Caco-2 (cell line): ENCODE measurements around the gene GPR150. TPM values are rescaled to one million over a fixed set of nuclear protein-coding genes. Genes with fewer than 3 reads are reported as not detected.

Experiments used
- BruUV-seq: library from RNA; stranded (reverse); fragments of 400-500 nt; replicated peaks from 2 replicates; lab custom pipeline; 2021; lab: Mats Ljungman, UMichigan
- CTCF ChIA-PET: fragments of 300-600 bp; sonication (Branson Sonifier 250); formaldehyde crosslinking; loops from one replicate; lab custom pipeline; 2022; ENCODE audit warnings: antibody characterized with exemption; lab: Charles Lee
- POLR2A ChIA-PET: fragments of 300-600 bp; sonication (Branson Sonifier 250); formaldehyde crosslinking; loops from one replicate; lab custom pipeline; 2022; ENCODE audit warnings: antibody characterized with exemption; lab: Charles Lee
- DNase-seq, 2 experiments: peaks; one replicate each; pipeline versions ENCODE4 v3.0.0 to v3.0.0-alpha.2; 2020 to 2022
- H3K27me3 ChIP-seq: replicated peaks from 2 replicates; pipeline ENCODE4 v1.6.0; 2011; ENCODE audit warnings: low read length; ENCODE audit not compliant: control insufficient read depth, insufficient read depth
- H3K36me3 ChIP-seq: 2 replicates; pipeline ENCODE4 v1.5.1; 2011; ENCODE audit warnings: low read length; ENCODE audit not compliant: control insufficient read depth, insufficient read depth
- H3K4me1 ChIP-seq: fragments of 250-450 bp; sonication (Bioruptor Pico); 2 replicates; pipeline ENCODE4 v1.5.1; 2020; ENCODE audit warnings: mild to moderate bottlenecking
- H3K4me3 ChIP-seq: 2 replicates; pipeline ENCODE4 v1.5.1; 2011; ENCODE audit warnings: low read depth, mild to moderate bottlenecking, control low read depth, low read length
- H3K9me3 ChIP-seq: fragments of 250-450 bp; sonication (Bioruptor Pico); 2 replicates; pipeline ENCODE4 v1.5.1; 2020; ENCODE audit warnings: mild to moderate bottlenecking, moderate library complexity
- H3K27ac Mint-ChIP-seq: one replicate; pipeline ENCODE4 v1.8.0; 2022; ENCODE audit warnings: mixed read lengths; ENCODE audit not compliant: unreplicated experiment
- H3K27me3 Mint-ChIP-seq: one replicate; pipeline ENCODE4 v1.8.0; 2022; ENCODE audit warnings: mixed read lengths; ENCODE audit not compliant: insufficient read depth, unreplicated experiment
- H3K36me3 Mint-ChIP-seq: one replicate; pipeline ENCODE4 v1.8.0; 2022; ENCODE audit warnings: mild to moderate bottlenecking, mixed read lengths; ENCODE audit not compliant: insufficient read depth, unreplicated experiment
- H3K4me1 Mint-ChIP-seq: one replicate; pipeline ENCODE4 v1.8.0; 2022; ENCODE audit warnings: low read depth, mixed read lengths; ENCODE audit not compliant: unreplicated experiment
- H3K4me3 Mint-ChIP-seq: one replicate; pipeline ENCODE4 v1.8.0; 2022; ENCODE audit warnings: mild to moderate bottlenecking, moderate library complexity, mixed read lengths; ENCODE audit not compliant: unreplicated experiment
- H3K9me3 Mint-ChIP-seq: one replicate; pipeline ENCODE4 v1.8.0; 2022; ENCODE audit warnings: mixed read lengths; ENCODE audit not compliant: unreplicated experiment
- intact Hi-C: fragments of 100-400 bp; cut with micrococcal nuclease; formaldehyde crosslinking; loops from one replicate; pipeline ENCODE4 v1.10.0; 2022; ENCODE audit not compliant: unreplicated experiment
- total RNA-seq: library from RNA; stranded (reverse); gene quantifications from 2 replicates; pipeline ENCODE4 v1.2.3, GENCODE V29; 2022
- TF ChIP-seq, protein P1 (sequence below), 2 experiments: fragments of 200-600 bp in 1 of 2; IDR thresholded peaks; 1 replicate in 1 of 2; 2 replicates in 1 of 2; pipeline versions ENCODE4 v1.5.1 to v1.8.0; 2011 to 2022; ENCODE audit warnings: antibody characterized with exemption in 1 of 2, control low read depth in 1 of 2, inconsistent platforms in 1 of 2, low read depth in 1 of 2, low read length in 1 of 2, mild to moderate bottlenecking in 1 of 2, moderate library complexity in 1 of 2; ENCODE audit not compliant: insufficient read depth in 1 of 2, severe bottlenecking in 1 of 2, unreplicated experiment in 1 of 2

GPR150 gene
- total RNA-seq, 1 experiment from 2014 or later, result 0.27 TPM

GRCh38 chr5:95669540-95669939, 49.7 kb downstream of the GPR150 start:
- Mint-ChIP-seq H3K9me3 (no peaks in the 10 kb centered on the region), H3K27ac (no peak overlapping the region), H3K4me1 (peaks cover 25% of the 10 kb centered on the region), H3K27me3 (no peaks in the 10 kb centered on the region), H3K36me3 (no peaks in the 10 kb centered on the region), H3K4me3 (no peak overlapping the region)
- TF ChIP-seq, protein P1, sequence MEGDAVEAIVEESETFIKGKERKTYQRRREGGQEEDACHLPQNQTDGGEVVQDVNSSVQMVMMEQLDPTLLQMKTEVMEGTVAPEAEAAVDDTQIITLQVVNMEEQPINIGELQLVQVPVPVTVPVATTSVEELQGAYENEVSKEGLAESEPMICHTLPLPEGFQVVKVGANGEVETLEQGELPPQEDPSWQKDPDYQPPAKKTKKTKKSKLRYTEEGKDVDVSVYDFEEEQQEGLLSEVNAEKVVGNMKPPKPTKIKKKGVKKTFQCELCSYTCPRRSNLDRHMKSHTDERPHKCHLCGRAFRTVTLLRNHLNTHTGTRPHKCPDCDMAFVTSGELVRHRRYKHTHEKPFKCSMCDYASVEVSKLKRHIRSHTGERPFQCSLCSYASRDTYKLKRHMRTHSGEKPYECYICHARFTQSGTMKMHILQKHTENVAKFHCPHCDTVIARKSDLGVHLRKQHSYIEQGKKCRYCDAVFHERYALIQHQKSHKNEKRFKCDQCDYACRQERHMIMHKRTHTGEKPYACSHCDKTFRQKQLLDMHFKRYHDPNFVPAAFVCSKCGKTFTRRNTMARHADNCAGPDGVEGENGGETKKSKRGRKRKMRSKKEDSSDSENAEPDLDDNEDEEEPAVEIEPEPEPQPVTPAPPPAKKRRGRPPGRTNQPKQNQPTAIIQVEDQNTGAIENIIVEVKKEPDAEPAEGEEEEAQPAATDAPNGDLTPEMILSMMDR (IDR thresholded peaks at IDR 0.05; ENCODE audit: insufficient read depth in 1 of 2, low read depth in 1 of 2, low read length in 1 of 2, severe bottlenecking in 1 of 2, unreplicated experiment in 1 of 2), result no peak
- intact Hi-C loops, result no loop called here
- ChIA-PET POLR2A (interaction anchor here (0.6 kb wide), 1 partner anchor 102 kb away, joined by 3 read pairs; no protein-coding TSS in a partner anchor), CTCF (interaction anchor here (0.8 to 1.1 kb wide), 3 partner anchors 23 to 112 kb away, joined by 3 read pairs; partner anchors contain the start of gene RFESD)
- Histone ChIP-seq H3K36me3 (no peaks in the 10 kb centered on the region; the same call in 1 of the 2 replicates), H3K9me3 (no peaks in the 10 kb centered on the region; the same call in 1 of the 2 replicates), H3K4me1 (peaks cover 43% of the 10 kb centered on the region), H3K27me3 (no peaks in the 10 kb centered on the region), H3K4me3 (no peak overlapping the region)
- BruUV-seq, result no TSS peak
- no peak for DNase-seq

GRCh38 chr5:95669985-95670384, 50.1 kb downstream of the GPR150 start:
- Histone ChIP-seq H3K36me3 (no peaks in the 10 kb centered on the region; the same call in 1 of the 2 replicates), H3K4me3 (no peak overlapping the region), H3K4me1 (peaks cover 43% of the 10 kb centered on the region), H3K9me3 (no peaks in the 10 kb centered on the region; the same call in 1 of the 2 replicates), H3K27me3 (no peaks in the 10 kb centered on the region)
- ChIA-PET CTCF (interaction anchor here (0.8 to 1.1 kb wide), 4 partner anchors 23 to 111 kb away, joined by 3 read pairs; partner anchors contain the start of gene RFESD), POLR2A (interaction anchor here (0.6 to 0.9 kb wide), 2 partner anchors 65 to 101 kb away, joined by 3 read pairs; no protein-coding TSS in a partner anchor)
- H3K4me1 Mint-ChIP-seq, result peaks cover 25% of the 10 kb centered on the region
- H3K36me3 Mint-ChIP-seq, result no peaks in the 10 kb centered on the region
- no peaks in the 10 kb centered on the region for H3K27me3 Mint-ChIP-seq
- no peak overlapping the region for H3K27ac Mint-ChIP-seq
- no peak overlapping the region for H3K4me3 Mint-ChIP-seq
- intact Hi-C loops, result no loop called here
- BruUV-seq, result no TSS peak
- DNase-seq, result no peak
- no peaks in the 10 kb centered on the region for H3K9me3 Mint-ChIP-seq
- TF ChIP-seq, protein P1 (IDR thresholded peaks at IDR 0.05; ENCODE audit: insufficient read depth in 1 of 2, low read depth in 1 of 2, low read length in 1 of 2, severe bottlenecking in 1 of 2, unreplicated experiment in 1 of 2), result no peak

GRCh38 chr5:95670568-95670967, 50.7 kb downstream of the GPR150 start:
- Mint-ChIP-seq H3K27ac (peak overlapping the region; percentile 33), H3K9me3 (no peaks in the 10 kb centered on the region), H3K4me1 (peaks cover 25% of the 10 kb centered on the region), H3K4me3 (no peak overlapping the region), H3K27me3 (no peaks in the 10 kb centered on the region), H3K36me3 (no peaks in the 10 kb centered on the region)
- TF ChIP-seq, protein P1 (IDR thresholded peaks at IDR 0.05; ENCODE audit: insufficient read depth in 1 of 2, low read depth in 1 of 2, low read length in 1 of 2, severe bottlenecking in 1 of 2, unreplicated experiment in 1 of 2), result no peak
- ChIA-PET POLR2A (interaction anchor here (0.9 kb wide), 1 partner anchor 64 kb away, joined by 3 read pairs; no protein-coding TSS in a partner anchor), CTCF (interaction anchor here (0.5 to 1.1 kb wide), 5 partner anchors 24 to 135 kb away, joined by 3 read pairs; partner anchors contain the start of gene RFESD)
- BruUV-seq, result no TSS peak
- no peaks in the 10 kb centered on the region; the same call in 1 of the 2 replicates for H3K9me3 ChIP-seq
- no peak for DNase-seq
- no peaks in the 10 kb centered on the region; the same call in 1 of the 2 replicates for H3K36me3 ChIP-seq
- no peak overlapping the region for H3K4me3 ChIP-seq
- peaks cover 43% of the 10 kb centered on the region for H3K4me1 ChIP-seq
- intact Hi-C loops, result no loop called here
- H3K27me3 ChIP-seq, result no peaks in the 10 kb centered on the region

Other genes starting within 250 kb of the GPR150 start
- not detected in 2 replicates for gene FAM81B, start 228.7 kb upstream of the GPR150 start, total RNA-seq
- gene SKIC3, start 65.1 kb upstream of the GPR150 start, total RNA-seq, result 75.6 and 78.4 TPM in 2 replicates
- 5.0 and 5.5 TPM in 2 replicates for gene ARSK, start 65.0 kb upstream of the GPR150 start, total RNA-seq
- gene RFESD, start 26.7 kb downstream of the GPR150 start, total RNA-seq, result 1.6 and 2.4 TPM in 2 replicates
- 0.34 TPM in 1 of 2 replicates, not detected in the other for gene SPATA9, start 62.9 kb downstream of the GPR150 start, total RNA-seq
- gene RHOBTB3, start 111.2 kb downstream of the GPR150 start, total RNA-seq, result 85.6 and 88.5 TPM in 2 replicates
- gene GLRX, start 202.6 kb downstream of the GPR150 start, total RNA-seq, result 17.9 and 26.4 TPM in 2 replicates